ENCODE data around the gene CBY2.
A peak's percentile ranks its signal among the peaks of the same experiment; 100 is the strongest.

The CBY2 gene

DNA sequence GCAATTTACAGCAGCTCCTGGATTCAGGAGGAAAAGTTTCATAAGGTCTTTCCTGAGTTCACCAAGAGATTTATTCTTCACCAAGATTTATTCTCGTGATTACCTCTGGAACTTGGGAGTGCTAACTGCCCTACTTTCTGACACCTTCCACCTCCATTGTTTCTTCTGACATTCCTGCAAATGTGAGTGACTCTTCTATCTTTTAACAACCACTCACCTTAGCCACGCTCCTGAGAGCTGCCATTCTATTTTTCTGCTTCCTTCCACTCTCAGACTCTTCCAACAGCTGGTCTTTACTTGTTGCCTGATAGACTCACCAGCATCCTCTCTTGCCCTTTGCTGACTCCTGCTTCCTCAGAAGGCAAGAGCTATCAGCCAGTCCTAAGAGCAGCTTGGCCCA, 11.5 kb upstream of the CBY2 start:
- H3K4me3 ChIP-seq (ENCODE audit: low read length): no peak overlapping the region
- DNase-seq (ENCODE audit: low read depth): peak; percentile 9
- TF ChIP-seq, protein P1, sequence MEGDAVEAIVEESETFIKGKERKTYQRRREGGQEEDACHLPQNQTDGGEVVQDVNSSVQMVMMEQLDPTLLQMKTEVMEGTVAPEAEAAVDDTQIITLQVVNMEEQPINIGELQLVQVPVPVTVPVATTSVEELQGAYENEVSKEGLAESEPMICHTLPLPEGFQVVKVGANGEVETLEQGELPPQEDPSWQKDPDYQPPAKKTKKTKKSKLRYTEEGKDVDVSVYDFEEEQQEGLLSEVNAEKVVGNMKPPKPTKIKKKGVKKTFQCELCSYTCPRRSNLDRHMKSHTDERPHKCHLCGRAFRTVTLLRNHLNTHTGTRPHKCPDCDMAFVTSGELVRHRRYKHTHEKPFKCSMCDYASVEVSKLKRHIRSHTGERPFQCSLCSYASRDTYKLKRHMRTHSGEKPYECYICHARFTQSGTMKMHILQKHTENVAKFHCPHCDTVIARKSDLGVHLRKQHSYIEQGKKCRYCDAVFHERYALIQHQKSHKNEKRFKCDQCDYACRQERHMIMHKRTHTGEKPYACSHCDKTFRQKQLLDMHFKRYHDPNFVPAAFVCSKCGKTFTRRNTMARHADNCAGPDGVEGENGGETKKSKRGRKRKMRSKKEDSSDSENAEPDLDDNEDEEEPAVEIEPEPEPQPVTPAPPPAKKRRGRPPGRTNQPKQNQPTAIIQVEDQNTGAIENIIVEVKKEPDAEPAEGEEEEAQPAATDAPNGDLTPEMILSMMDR (IDR thresholded peaks at IDR 0.05; ENCODE audit: insufficient read depth, low read depth, low read length, missing control alignments): no peak

DNA sequence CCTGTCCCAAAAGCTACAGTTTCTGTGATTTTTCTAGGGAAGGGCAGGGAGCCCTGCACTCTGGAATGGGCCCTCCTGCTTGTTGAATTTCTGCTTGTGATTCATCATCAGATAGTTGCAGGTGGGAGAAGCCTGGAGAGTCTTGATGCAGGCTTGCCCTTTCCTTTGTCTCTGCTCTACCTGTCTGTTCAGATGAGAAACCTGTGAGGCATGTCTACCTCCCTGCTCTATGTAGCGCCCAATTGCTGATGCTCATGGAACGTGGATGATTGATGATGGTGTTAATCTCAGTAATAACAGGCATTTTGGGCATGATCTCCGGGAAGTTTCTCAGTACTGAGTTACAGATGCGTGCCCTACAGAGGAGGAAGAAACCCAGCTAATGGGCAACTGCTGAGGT, 10.9 kb upstream of the CBY2 start:
- TF ChIP-seq, protein P1 (IDR thresholded peaks at IDR 0.05; ENCODE audit: insufficient read depth, low read depth, low read length, missing control alignments): no peak
- peak; percentile 20 for DNase-seq (ENCODE audit: low read depth)
- H3K4me3 ChIP-seq (ENCODE audit: low read length): no peak overlapping the region

DNA sequence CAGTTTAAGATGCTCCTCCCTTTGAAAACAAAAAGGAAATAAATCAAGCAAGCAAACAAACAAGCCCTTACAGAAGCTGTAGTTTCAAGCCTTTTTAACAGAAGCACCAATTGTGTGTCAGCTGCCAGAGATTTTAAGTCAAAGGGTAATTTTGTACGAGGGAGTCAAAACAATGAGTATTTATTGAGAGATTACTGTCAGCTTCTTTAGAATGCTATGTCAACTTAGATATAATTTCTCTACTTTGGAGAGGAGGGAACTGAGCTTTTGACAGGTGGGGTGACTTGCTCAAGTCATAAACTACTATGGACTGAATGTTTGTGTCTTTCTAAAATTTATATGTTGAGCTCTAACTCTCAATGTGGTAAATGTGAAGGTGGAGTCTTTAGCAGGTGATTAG, 10.5 kb upstream of the CBY2 start:
- TF ChIP-seq, protein P1 (IDR thresholded peaks at IDR 0.05; ENCODE audit: insufficient read depth, low read depth, low read length, missing control alignments): no peak
- H3K4me3 ChIP-seq (ENCODE audit: low read length): no peak overlapping the region
- no peak for DNase-seq (ENCODE audit: low read depth)

DNA sequence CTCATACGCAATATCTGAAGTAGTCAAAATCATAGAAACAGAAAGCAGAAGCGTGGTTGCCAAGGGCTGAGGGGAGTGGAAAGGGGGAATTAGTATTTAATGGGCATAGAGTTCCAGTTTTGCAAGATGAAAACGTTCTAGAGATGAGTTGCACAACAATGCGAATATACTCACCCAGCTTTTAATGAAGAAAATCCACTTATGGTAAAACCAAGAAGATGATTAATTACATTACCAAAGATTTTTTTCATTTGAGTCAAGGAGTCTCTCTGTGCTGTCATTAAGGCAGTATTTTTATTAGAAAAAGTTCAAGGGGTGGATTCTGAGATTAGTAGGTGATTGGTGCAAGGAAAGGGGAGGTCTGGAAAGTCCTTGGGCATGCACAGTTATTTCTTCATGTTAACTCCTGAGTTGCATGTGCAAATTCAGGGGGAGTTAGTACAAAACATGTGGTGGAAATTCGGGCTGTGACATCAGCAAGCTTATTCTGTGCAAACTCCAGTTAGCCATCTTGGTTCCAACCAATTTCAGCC, 6.9 kb upstream of the CBY2 start:
- TF ChIP-seq, protein P1 (IDR thresholded peaks at IDR 0.05; ENCODE audit: insufficient read depth, low read depth, low read length, missing control alignments): no peak
- H3K4me3 ChIP-seq (ENCODE audit: low read length): no peak overlapping the region
- no peak for DNase-seq (ENCODE audit: low read depth)

DNA sequence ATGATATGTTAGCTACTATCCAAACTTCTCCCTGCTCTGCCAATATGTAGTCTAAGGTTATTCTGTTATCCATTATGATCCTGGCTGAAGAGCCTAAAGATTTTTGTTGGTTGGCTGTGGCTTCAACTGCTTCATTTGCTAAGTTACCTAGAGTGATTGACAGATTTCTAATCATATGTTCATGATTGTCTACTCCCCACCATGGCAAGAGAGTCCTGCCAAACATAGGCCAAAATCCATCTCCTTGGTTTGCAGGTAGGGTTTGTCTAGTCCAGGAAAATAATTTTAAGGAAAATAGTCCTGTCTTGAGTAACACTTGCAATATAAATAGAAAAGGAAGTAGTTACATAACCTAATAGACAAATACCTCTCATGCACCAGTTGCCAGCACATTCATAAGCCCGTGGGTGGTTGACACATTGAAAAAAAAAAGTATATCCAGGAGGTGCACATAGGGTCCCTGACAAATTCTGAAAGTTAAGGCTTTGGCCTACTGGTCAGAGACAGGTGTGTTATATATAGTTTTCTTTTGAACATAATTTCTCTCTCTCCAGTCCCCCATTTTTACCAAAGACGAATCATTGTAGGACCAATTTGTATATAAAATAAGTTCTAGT, 5.4 kb upstream of the CBY2 start:
- no peak overlapping the region for H3K4me3 ChIP-seq (ENCODE audit: low read length)
- DNase-seq (ENCODE audit: low read depth): peak; percentile 48
- TF ChIP-seq, protein P1 (IDR thresholded peaks at IDR 0.05; ENCODE audit: insufficient read depth, low read depth, low read length, missing control alignments): no peak

DNA sequence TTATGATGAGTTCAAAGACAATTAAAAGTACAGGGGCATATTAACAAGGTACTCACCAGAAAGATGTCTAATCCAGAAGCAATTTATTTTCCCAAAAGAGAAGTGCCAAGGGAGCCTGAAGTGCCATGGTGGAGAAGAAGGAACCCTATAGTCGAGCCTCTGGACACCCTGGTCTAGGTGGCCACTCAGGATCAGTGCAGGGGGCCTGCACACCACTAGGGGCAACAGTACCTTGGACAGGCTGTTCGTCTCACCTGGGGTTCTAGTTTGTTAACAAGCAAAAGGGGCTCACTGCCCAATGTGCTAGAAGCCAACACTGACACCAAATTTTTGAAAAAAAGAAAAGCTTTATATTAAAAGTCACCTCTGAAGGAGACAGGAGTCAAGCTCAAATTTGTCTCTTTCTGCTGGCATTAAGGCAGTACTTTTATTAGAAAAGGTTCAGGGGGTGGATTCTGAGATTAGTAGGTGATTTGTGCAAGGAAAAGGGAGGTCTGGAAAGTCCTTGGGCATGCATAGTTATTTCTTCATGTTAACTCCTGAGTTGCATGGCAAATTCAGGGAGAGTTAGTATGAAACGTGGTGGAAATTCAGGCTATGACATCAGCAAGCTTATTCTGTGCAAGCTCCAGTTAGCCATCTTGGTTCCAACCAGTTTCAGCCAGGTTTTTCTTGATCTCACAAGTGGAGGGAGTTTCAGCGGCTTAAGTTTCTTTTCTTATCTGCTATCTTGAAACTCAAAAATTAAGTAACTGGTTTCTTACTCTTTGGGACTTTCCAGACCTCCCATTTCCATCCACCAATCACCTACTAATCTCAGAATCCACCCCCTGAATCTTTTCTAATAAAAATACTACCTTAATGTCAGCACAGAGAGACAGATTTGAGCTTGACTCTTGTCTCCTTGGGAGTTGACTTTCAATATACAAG, 884 bp upstream of the CBY2 start:
- no peak for DNase-seq (ENCODE audit: low read depth)
- H3K4me3 ChIP-seq (ENCODE audit: low read length): no peak overlapping the region
- TF ChIP-seq, protein P1 (IDR thresholded peaks at IDR 0.05; ENCODE audit: insufficient read depth, low read depth, low read length, missing control alignments): no peak
